ENCODE data around the gene DPF1. TPM values are rescaled to one million over a fixed set of nuclear protein-coding genes. Genes with fewer than 3 reads are reported as not detected.
A peak's percentile ranks its signal among the peaks of the same experiment; 100 is the strongest.
"Not testable (repeated sequence)": the region's sequence is repeated elsewhere in the genome, so short reads cannot be mapped to it uniquely, and the experiment has no call there.

DPF1 gene
- total RNA-seq, 1 experiment from 2014 or later = 7.5 TPM

GRCh38 chr19:38227287-38228004 lies 3.4 kb upstream of the DPF1 start:
- Histone ChIP-seq H3K27me3 (ENCODE audit: control insufficient read depth, insufficient read depth, low read length) (peaks cover 2% of the 10 kb centered on the region; the same call in 1 of the 2 replicates), H3K27ac (ENCODE audit: low read length) (no peak overlapping the region), H3K9me3 (ENCODE audit: control insufficient read depth, insufficient read depth, low read depth, low read length) (no peaks in the 10 kb centered on the region), H3K4me3 (ENCODE audit: low read depth in 2 of 2, low read length in 2 of 2) (no peak overlapping the region), H3K4me1 (ENCODE audit: control insufficient read depth, insufficient read depth, low read length) (peaks cover 13% of the 10 kb centered on the region), H3K36me3 (ENCODE audit: control insufficient read depth, insufficient read depth, low read length) (no peaks in the 10 kb centered on the region)
- in situ Hi-C loops (cut with HindIII; ENCODE audit: low pct_unique_long_range_greater_than_20kb, low sequenced_read_pairs) = no loop called here
- DNase-seq (ENCODE audit: low read depth, low spot score) = no peak
- no TSS peak for BruUV-seq (replicated peaks)
- intact Hi-C loops (cut with micrococcal nuclease; ENCODE audit: unreplicated experiment) = loop anchor here (10.0 kb wide), 1 partner anchor 323 kb away; the partner anchor contains the start of genes SIPA1L3 and WDR87
- ChIA-PET CTCF (interaction anchor here (0.6 to 0.7 kb wide), 6 partner anchors 54 to 269 kb away, joined by 4 to 18 read pairs (median 9); no protein-coding TSS in a partner anchor), POLR2A (interaction anchor here (0.6 kb wide), 2 partner anchors 146 to 267 kb away, joined by 4 read pairs; no protein-coding TSS in a partner anchor)
- TF ChIP-seq SIN3A (IDR thresholded peaks at IDR 0.05; ENCODE audit: borderline replicate concordance, insufficient read depth, low read depth, low read length) (no peak), CTCF (IDR thresholded peaks at IDR 0.05) (no peak), POLR2AphosphoS5 (IDR thresholded peaks at IDR 0.05; ENCODE audit: low read depth, low read length) (no peak), TCF7L2 (IDR thresholded peaks at IDR 0.05; ENCODE audit: low read depth, low read length) (no peak)
- ATAC-seq = no peak

DNA sequence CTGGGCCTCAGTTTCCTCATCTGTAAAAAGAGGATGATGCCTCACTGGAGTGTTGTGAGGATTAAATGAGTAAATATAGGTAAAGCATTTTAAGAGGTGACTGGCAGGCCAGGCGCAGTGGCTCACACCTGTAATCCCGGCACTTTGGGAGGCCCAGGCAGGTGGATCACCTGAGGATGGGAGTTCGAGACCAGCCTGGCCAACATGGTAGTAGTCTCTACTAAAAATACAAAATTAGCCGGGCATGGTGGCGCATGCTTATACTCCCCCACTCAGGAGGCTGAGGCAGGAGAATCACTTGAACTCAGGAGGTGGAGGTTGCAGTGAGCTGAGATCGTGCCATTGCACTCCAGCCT lies 819 bp upstream of the DPF1 start:
- ATAC-seq; H3K9me3 ChIP-seq (ENCODE audit: control insufficient read depth, insufficient read depth, low read depth, low read length); H3K36me3 ChIP-seq (ENCODE audit: control insufficient read depth, insufficient read depth, low read length); H3K27me3 ChIP-seq (ENCODE audit: control insufficient read depth, insufficient read depth, low read length); H3K27ac ChIP-seq (ENCODE audit: low read length); in situ Hi-C loops (cut with HindIII; ENCODE audit: low pct_unique_long_range_greater_than_20kb, low sequenced_read_pairs); BruUV-seq (replicated peaks); DNase-seq (ENCODE audit: low read depth, low spot score): not testable (repeated sequence)
- ChIA-PET CTCF (interaction anchor here (0.7 to 1.4 kb wide), 13 partner anchors 8 to 326 kb away, joined by 3 to 10 read pairs (median 3); partner anchors contain the start of gene FAM98C), POLR2A (interaction anchor here (0.6 to 0.7 kb wide), 2 partner anchors 111 to 380 kb away, joined by 4 to 8 read pairs; no protein-coding TSS in a partner anchor)
- intact Hi-C loops (cut with micrococcal nuclease; ENCODE audit: unreplicated experiment) = loop anchor here (10.0 kb wide), 1 partner anchor 320 kb away; the partner anchor contains the start of genes SIPA1L3 and WDR87
- H3K4me1 ChIP-seq (ENCODE audit: control insufficient read depth, insufficient read depth, low read length) = peaks cover 13% of the 10 kb centered on the region
- H3K4me3 ChIP-seq (ENCODE audit: low read depth in 2 of 2, low read length in 2 of 2) = peak overlapping the region; percentile 53 to 81; a peak in 3 of 4 replicates

DNA sequence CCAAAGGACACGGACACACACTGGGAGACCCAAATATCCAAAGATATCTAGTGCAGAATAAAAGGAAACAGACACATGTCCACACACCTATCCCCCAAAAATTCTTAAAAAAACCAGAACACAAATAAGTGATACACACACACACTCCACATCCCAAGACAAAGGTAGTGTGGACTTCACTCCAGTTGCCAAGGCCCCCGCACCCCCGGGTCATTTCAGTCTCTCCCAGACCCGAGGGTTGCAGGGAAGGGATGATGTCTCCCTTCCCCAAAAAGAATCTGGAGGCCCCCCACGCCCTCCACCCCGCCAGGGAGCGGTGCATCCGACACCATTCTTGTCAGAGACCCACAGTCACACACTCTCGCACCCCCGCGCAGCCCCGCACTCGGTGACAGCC lies 407 bp downstream of the DPF1 start:
- in situ Hi-C loops (cut with HindIII; ENCODE audit: low pct_unique_long_range_greater_than_20kb, low sequenced_read_pairs) (no loop called here), intact Hi-C loops (cut with micrococcal nuclease; ENCODE audit: unreplicated experiment) (loop anchor here (10.0 kb wide), 1 partner anchor 319 kb away; the partner anchor contains the start of genes SIPA1L3 and WDR87)
- DNase-seq (ENCODE audit: low read depth, low spot score) (no peak), ATAC-seq (no peak)
- ChIA-PET POLR2A (no interaction called here), CTCF (no interaction called here)
- Histone ChIP-seq H3K4me3 (ENCODE audit: low read depth in 2 of 2, low read length in 2 of 2) (peak overlapping the region; percentile 53 to 81), H3K36me3 (ENCODE audit: control insufficient read depth, insufficient read depth, low read length) (no peaks in the 10 kb centered on the region), H3K4me1 (ENCODE audit: control insufficient read depth, insufficient read depth, low read length) (peaks cover 13% of the 10 kb centered on the region), H3K9me3 (ENCODE audit: control insufficient read depth, insufficient read depth, low read depth, low read length) (no peaks in the 10 kb centered on the region), H3K27me3 (ENCODE audit: control insufficient read depth, insufficient read depth, low read length) (no peaks in the 10 kb centered on the region), H3K27ac (ENCODE audit: low read length) (no peak overlapping the region)
- TF ChIP-seq POLR2AphosphoS5 (IDR thresholded peaks at IDR 0.05; ENCODE audit: low read depth, low read length) = no peak
- no peak for TF ChIP-seq TCF7L2 (IDR thresholded peaks at IDR 0.05; ENCODE audit: low read depth, low read length)
- TF ChIP-seq SIN3A (IDR thresholded peaks at IDR 0.05; ENCODE audit: borderline replicate concordance, insufficient read depth, low read depth, low read length) = no peak
- no peak for TF ChIP-seq CTCF (IDR thresholded peaks at IDR 0.05)
- BruUV-seq (replicated peaks) = no TSS peak

Measured in Panc1 (cell line).